HFFc6 (cell line): Measurements from ENCODE around the gene CPEB1. TPM values are rescaled to one million over a fixed set of nuclear protein-coding genes. Genes with fewer than 3 reads are reported as not detected.
"Not testable (repeated sequence)": the region's sequence is repeated elsewhere in the genome, so short reads cannot be mapped to it uniquely, and the experiment has no call there.

Source experiments
- DNase-seq: peaks from one replicate; pipeline ENCODE4 v3.0.0-alpha.2; 2018
- H3K27ac Mint-ChIP-seq: 2 replicates; pipeline ENCODE4 v1.8.0; 2020; ENCODE audit warnings: mild to moderate bottlenecking, mixed read lengths
- H3K27me3 Mint-ChIP-seq: 2 replicates; pipeline ENCODE4 v1.8.0; 2021; ENCODE audit warnings: mild to moderate bottlenecking, moderate library complexity, mixed read lengths; ENCODE audit not compliant: insufficient read depth
- H3K36me3 Mint-ChIP-seq: 2 replicates; pipeline ENCODE4 v1.8.0; 2021; ENCODE audit warnings: low read depth, mixed read lengths
- H3K4me1 Mint-ChIP-seq: 2 replicates; pipeline ENCODE4 v1.8.0; 2020; ENCODE audit warnings: low read depth, mixed read lengths
- H3K4me3 Mint-ChIP-seq: 2 replicates; pipeline ENCODE4 v1.8.0; 2020; ENCODE audit warnings: mild to moderate bottlenecking, moderate library complexity, mixed read lengths
- H3K9me3 Mint-ChIP-seq: 2 replicates; pipeline ENCODE4 v1.8.0; 2020; ENCODE audit warnings: mild to moderate bottlenecking, mixed read lengths
- total RNA-seq, 6 experiments: library from RNA; stranded (reverse); fragmentation: NEBNext Ultra II Directional; extraction: Animal tissue kit (Norgen Biotek cat#: 25700); gene quantifications; 2 replicates in 1 of 6; 3 replicates in 5 of 6; pipeline ENCODE4 v1.2.3, GENCODE V29; 2021
- TF ChIP-seq, protein P1 (sequence below): fragments of 200-600 bp; sonication (generic); IDR thresholded peaks from 2 replicates; pipeline ENCODE4 v1.5.0; 2021; ENCODE audit warnings: antibody characterized with exemption, mild to moderate bottlenecking

The CPEB1 gene
- total RNA-seq, 6 experiments from 2014 or later: 4.3 to 6.8 (median 5.6) TPM

DNA sequence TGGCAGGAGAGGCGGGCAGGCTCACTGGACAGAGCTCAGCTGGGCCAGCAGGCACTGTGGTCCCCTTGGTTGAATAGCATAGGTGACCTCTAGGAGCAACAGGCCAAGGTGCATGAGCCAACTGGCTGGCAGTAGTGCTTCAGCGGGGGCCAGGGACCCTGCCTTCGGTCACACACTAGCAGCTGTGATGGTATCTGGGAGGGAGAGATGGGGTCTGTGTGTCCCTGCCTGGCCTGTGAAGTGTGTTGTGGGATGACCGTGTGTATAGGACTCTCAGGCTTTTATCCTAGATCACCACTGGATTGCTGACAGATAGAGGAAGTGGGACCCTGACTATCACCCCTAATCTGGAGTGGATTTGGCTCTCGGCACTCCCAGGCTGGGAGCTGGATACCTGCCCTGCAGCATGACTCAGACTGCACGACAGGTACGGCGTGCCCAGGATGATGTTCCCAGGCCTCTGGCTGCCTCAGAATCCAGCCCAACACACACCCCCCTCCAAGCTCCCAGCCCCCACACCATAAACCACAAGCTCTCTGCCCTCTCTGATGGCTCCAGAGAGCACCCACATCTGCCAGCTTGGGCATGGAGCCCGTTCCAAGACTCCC is 114.7 kb downstream of the CPEB1 start:
- H3K27me3 Mint-ChIP-seq: peaks cover 2% of the 10 kb centered on the region; the same call in 1 of the 2 replicates
- H3K4me3 Mint-ChIP-seq: no peak overlapping the region
- peaks cover 37% of the 10 kb centered on the region for H3K36me3 Mint-ChIP-seq
- DNase-seq: no peak
- H3K4me1 Mint-ChIP-seq: peaks cover 20% of the 10 kb centered on the region
- TF ChIP-seq, protein P1, sequence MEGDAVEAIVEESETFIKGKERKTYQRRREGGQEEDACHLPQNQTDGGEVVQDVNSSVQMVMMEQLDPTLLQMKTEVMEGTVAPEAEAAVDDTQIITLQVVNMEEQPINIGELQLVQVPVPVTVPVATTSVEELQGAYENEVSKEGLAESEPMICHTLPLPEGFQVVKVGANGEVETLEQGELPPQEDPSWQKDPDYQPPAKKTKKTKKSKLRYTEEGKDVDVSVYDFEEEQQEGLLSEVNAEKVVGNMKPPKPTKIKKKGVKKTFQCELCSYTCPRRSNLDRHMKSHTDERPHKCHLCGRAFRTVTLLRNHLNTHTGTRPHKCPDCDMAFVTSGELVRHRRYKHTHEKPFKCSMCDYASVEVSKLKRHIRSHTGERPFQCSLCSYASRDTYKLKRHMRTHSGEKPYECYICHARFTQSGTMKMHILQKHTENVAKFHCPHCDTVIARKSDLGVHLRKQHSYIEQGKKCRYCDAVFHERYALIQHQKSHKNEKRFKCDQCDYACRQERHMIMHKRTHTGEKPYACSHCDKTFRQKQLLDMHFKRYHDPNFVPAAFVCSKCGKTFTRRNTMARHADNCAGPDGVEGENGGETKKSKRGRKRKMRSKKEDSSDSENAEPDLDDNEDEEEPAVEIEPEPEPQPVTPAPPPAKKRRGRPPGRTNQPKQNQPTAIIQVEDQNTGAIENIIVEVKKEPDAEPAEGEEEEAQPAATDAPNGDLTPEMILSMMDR: no peak
- H3K9me3 Mint-ChIP-seq: no peaks in the 10 kb centered on the region
- no peak overlapping the region for H3K27ac Mint-ChIP-seq

DNA sequence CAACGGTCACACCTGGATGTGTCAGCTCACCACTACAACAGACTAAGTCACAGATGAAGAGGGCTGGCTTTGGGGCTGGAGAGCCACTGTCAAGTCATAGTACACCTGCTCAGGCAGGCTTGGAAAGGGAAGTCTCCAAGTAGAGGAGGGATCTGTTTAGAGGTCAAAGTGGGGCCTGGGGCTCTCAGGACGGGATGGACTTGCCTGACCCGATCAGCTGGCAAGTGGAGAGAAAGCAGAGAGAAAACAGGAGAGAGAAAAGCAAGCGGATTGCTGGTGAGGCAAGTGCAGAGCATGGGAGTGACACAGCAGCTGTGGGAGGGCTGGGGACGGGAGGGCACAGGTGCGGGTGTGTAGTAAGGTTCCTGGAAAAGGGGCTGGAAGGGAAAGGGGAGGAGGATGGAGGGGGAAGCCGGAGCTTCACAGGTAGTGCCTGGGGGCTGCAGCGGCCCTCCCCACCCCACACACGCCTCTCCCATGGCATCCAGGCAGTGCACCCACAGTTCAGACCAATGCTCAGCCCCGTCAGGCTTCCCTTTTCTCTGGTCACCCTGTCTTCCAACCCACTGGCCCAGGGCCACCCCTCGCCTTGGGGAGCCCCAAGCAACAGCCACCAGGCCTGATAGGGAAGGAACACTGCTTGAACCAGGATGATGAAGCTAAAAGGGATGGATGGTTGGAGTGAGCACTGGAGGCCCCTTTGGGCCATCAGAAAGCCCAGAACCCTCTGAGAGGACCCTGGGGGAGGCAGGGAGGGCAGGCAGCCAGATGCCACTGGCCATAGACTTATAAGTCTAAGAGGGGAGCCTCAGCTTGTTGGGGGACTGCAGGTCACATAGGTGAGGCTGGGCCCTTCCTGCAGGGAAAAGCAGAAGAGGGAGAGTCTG is 115.4 kb downstream of the CPEB1 start:
- H3K4me1 Mint-ChIP-seq: peaks cover 12% of the 10 kb centered on the region
- peaks cover 2% of the 10 kb centered on the region; the same call in 1 of the 2 replicates for H3K27me3 Mint-ChIP-seq
- H3K9me3 Mint-ChIP-seq: no peaks in the 10 kb centered on the region
- DNase-seq: no peak
- H3K36me3 Mint-ChIP-seq: peaks cover 30% of the 10 kb centered on the region
- no peak overlapping the region for H3K4me3 Mint-ChIP-seq
- no peak overlapping the region for H3K27ac Mint-ChIP-seq
- TF ChIP-seq, protein P1: no peak

DNA sequence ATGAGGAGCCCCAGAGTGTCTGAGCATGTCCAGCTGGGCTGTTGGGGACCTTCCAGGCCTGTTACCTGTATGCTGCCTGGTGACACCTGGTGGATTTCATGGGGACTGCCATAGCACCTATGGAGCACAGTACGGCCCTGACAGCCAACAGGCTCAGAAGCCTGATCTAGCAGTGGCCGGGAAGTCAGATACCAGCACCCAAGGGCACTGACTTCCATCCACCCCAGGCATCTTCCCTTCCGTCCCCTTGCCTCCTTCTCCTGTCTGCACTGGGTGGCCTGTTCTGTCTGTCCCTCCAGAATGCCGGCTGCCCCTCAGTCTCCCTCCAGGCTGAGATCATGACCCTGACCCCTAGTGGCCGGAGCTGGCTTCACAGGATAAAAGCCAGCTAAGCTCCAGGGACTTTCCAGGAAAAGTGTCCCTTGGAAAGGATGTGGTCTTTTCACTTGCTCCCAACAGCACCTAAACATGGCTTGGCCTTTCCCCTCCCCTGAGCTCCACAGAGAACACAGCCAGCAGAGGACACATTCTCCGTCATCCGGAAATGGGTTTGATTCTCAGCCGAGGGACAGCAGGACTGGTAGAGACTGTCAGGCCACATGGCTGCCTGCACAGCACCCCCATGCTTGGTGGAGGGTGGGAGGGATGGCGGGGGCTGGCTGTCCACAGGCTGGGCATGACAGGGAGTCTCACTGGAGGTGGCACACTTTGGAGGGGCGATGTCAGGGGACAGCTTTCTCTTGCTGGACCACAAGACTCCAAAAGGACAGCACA is 116.4 kb downstream of the CPEB1 start:
- H3K4me1 Mint-ChIP-seq: peaks cover 7% of the 10 kb centered on the region
- peak; percentile 61 for DNase-seq
- H3K27ac Mint-ChIP-seq: no peak overlapping the region
- no peaks in the 10 kb centered on the region; the same call in 1 of the 2 replicates for H3K27me3 Mint-ChIP-seq
- TF ChIP-seq, protein P1: peak; percentile 94
- H3K4me3 Mint-ChIP-seq: peak overlapping the region; percentile 72; the same call in 1 of the 2 replicates
- H3K36me3 Mint-ChIP-seq: peaks cover 20% of the 10 kb centered on the region
- H3K9me3 Mint-ChIP-seq: no peaks in the 10 kb centered on the region

DNA sequence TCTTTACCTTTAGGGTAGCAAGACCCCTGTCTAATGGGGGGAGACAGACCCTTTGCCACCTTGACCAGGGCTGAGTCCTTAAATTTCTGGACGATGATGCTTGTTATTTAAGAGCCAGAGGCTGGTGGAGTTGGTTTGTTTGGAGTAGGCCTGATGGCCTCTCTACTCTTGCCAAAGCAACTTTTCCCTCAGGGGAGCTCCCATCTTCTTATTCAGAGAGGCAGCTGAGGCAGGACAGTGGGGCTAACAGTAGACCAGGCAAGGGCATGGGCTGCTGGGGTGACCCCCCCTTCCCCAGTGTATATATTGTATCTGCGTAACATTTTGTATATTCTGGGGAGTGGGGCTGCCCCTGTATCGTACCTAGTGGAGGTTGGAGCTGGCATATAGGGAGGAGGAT is 117.2 kb downstream of the CPEB1 start:
- H3K36me3 Mint-ChIP-seq: peaks cover 12% of the 10 kb centered on the region
- no peak overlapping the region for H3K27ac Mint-ChIP-seq
- H3K4me3 Mint-ChIP-seq: no peak overlapping the region
- TF ChIP-seq, protein P1: no peak
- DNase-seq: no peak
- no peaks in the 10 kb centered on the region for H3K9me3 Mint-ChIP-seq
- no peaks in the 10 kb centered on the region; the same call in 1 of the 2 replicates for H3K27me3 Mint-ChIP-seq
- peaks cover 7% of the 10 kb centered on the region for H3K4me1 Mint-ChIP-seq

DNA sequence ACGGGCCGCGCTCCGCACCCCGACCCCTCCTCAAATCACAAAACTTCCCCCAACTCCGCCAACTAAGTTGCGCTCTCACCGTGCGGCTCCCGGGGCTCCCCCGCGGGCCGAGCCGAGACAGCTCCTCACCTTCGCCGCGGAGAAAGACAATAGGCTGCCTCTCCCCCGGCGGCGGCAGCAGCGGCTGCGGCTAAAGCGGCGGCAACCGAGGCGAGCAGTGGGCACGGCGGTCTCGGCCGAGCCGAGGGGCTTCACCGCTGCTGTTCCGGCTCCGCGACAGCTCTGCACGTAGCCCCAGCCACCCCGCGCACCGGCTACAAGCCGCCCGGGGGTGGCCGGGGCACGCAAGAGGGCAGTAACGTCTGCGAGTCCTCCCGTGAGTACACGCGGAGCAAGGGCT is 133.6 kb downstream of the CPEB1 start:
- not testable (repeated sequence) for H3K9me3 Mint-ChIP-seq, H3K4me1 Mint-ChIP-seq, H3K4me3 Mint-ChIP-seq, H3K36me3 Mint-ChIP-seq, DNase-seq, H3K27me3 Mint-ChIP-seq, H3K27ac Mint-ChIP-seq

DNA sequence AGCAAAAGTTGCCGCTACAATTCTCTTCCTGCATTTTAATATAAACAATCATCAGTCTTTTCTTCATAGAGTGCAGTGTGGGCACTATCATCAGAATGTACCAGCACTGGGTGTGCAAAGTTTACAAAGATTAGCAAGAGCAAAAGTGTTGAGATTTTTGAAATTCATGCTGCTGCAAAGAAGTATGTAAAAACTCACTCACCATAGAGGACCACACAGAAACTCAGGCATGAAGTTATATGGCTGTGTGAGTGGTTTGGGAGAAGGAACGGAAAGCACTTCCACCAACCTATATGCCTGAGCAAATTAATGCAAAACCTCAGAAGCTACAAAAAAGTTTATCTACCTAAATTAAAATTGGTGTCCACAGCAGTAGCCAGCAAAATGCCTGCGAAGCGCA is 139.5 kb downstream of the CPEB1 start:
- H3K27ac Mint-ChIP-seq, H3K27me3 Mint-ChIP-seq: not testable (repeated sequence)

DNA sequence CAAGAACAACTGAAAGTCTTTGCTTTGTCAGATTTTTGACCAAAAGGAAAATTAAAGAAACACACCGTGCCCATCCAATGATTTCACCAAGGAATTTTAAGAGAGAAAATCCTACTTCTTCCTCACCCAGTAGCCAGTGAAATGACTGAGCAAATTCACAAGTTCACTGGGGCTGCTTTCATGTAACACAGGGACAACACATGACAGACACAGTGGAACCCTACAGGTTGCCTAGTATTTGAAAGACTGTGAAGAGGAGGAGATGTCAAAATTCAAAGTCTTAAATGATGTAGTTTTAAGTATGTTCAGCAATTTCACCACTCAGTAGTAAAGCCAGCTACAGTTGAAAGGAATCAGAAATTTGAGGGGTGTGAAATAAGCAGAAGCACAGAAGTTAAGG is 140.1 kb downstream of the CPEB1 start:
- not testable (repeated sequence) for DNase-seq, H3K9me3 Mint-ChIP-seq, H3K36me3 Mint-ChIP-seq, H3K27me3 Mint-ChIP-seq, H3K27ac Mint-ChIP-seq, H3K4me3 Mint-ChIP-seq, H3K4me1 Mint-ChIP-seq

More for the DNA sequence above, 139.5 kb downstream of the CPEB1 start:
- H3K4me1 Mint-ChIP-seq, DNase-seq, H3K9me3 Mint-ChIP-seq, H3K4me3 Mint-ChIP-seq, H3K36me3 Mint-ChIP-seq: not testable (repeated sequence)

DNA sequence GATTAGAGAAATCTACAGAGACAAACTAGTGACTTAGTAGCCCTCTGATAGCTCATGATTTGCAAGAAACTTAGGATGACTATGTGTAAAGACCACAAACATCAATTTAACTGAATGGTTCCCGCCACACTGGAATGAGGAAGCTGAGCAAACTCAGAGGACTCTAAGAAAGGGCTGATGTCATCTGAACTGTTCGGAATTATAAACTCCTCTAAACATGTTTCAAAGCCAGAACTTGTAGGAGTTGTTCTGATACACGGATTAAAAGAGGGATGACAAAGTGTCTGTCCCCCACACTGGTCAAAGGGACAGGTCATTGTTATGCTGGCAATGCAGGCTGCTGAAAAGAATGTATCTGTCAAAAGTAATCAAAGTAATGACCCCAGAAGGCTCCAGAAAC is 141.3 kb downstream of the CPEB1 start:
- not testable (repeated sequence) for DNase-seq, H3K9me3 Mint-ChIP-seq, H3K4me1 Mint-ChIP-seq, H3K4me3 Mint-ChIP-seq, H3K27ac Mint-ChIP-seq, H3K27me3 Mint-ChIP-seq, H3K36me3 Mint-ChIP-seq

DNA sequence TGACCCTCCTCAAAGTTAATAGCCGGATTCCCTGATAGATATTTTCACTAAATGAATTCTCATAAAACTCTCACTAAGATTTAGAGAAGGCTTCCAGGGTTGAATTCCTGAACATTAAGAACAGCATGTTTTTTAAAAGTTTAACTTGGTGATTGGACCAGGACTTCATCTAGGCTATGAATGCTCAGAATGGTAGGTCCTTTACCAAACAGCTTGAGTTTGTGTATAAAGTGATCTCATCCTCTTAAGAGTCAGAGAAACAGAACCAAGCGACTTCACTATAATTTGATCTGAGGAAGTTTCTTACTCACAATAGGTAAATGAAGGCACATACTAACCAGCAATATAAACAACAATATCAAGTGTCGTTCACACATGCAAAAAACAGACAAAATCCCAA is 143.1 kb downstream of the CPEB1 start:
- not testable (repeated sequence) for H3K36me3 Mint-ChIP-seq, H3K27ac Mint-ChIP-seq, H3K27me3 Mint-ChIP-seq, H3K9me3 Mint-ChIP-seq, H3K4me1 Mint-ChIP-seq, DNase-seq, H3K4me3 Mint-ChIP-seq
